Stimulated activated CD8-positive, alpha-beta memory T cell treated with anti-CD3 and anti-CD28 coated beads, Interleukin-7, amount 100 ng/mL, for 48 hours (primary cell): ENCODE results near the gene C14orf93.

Source experiments
- DNase-seq, 2 donors: peaks; one replicate each; pipeline ENCODE4 v3.0.0-alpha.2; 2020; ENCODE audit warnings: low read depth in 1 of 2; ENCODE audit errors: extremely low read depth in 1 of 2

C14orf93 gene

GRCh38 chr14:23009939-23010726 lies at the start of gene C14orf93:
Gene C14orf93, minus strand, starts transcription at chr14:23010143. Its CDS starts 11,120 bp downstream, at chr14:22999023.
- peak; percentile 58 to 72 for DNase-seq

- DNase-seq, result no peak
These were observed 48.9 kb upstream of the C14orf93 start for GRCh38 chr14:23058654-23059504.

GRCh38 chr14:23057757-23058653 lies 48.1 kb upstream of the C14orf93 start:
- DNase-seq, result peak; percentile 68 to 79

- DNase-seq, result peak in 1 of 2 donors; percentile 53
These were observed 47.2 kb upstream of the C14orf93 start, which contains the start of gene CDH24 for GRCh38 chr14:23056956-23057756. Gene CDH24, minus strand, starts transcription at chr14:23057520. Its CDS starts 1,787 bp downstream, at chr14:23055733.

GRCh38 chr14:23056145-23056955 lies 46.4 kb upstream of the C14orf93 start:
- DNase-seq, result peak in 1 of 2 donors; percentile 34

- DNase-seq, result no peak
These were observed 45.7 kb upstream of the C14orf93 start for GRCh38 chr14:23055621-23056144.

- DNase-seq, result no peak
These were observed 45.2 kb upstream of the C14orf93 start for GRCh38 chr14:23055147-23055550.

- DNase-seq, result no peak
These were observed 44.3 kb upstream of the C14orf93 start for GRCh38 chr14:23054000-23054811.

- DNase-seq, result no peak
These were observed 43.5 kb upstream of the C14orf93 start for GRCh38 chr14:23053426-23053825.

- no peak for DNase-seq
These were observed 42.7 kb upstream of the C14orf93 start for GRCh38 chr14:23052671-23053070.

GRCh38 chr14:23052182-23052623 lies 42.3 kb upstream of the C14orf93 start:
- DNase-seq, result no peak

GRCh38 chr14:23051141-23052057 lies 41.5 kb upstream of the C14orf93 start:
- no peak for DNase-seq

- no peak for DNase-seq
These were observed 39.1 kb upstream of the C14orf93 start for GRCh38 chr14:23049011-23049410.

GRCh38 chr14:23047751-23048693 lies 38.1 kb upstream of the C14orf93 start:
- no peak for DNase-seq

GRCh38 chr14:23047034-23047634 lies 37.2 kb upstream of the C14orf93 start:
- no peak for DNase-seq
